Right kidney (tissue), 1 donor: ENCODE data around the gene SIX1.

Experiments
- DNase-seq: peaks from one replicate; pipeline ENCODE4 v3.0.0-alpha.2; 2016

The SIX1 gene

GRCh38 chr14:60642270-60643140 lies 6.8 kb downstream of the SIX1 start:
- peak; percentile 63 for DNase-seq

- DNase-seq: no peak
Measured at GRCh38 chr14:60641742-60642269, 7.5 kb downstream of the SIX1 start.

GRCh38 chr14:60640859-60641741 lies 8.2 kb downstream of the SIX1 start:
- DNase-seq: no peak

- no peak for DNase-seq
Measured at GRCh38 chr14:60639674-60640073, 9.6 kb downstream of the SIX1 start.

- DNase-seq: peak; percentile 88
Measured at GRCh38 chr14:60637479-60638315, 11.6 kb downstream of the SIX1 start.

GRCh38 chr14:60636879-60637478 lies 12.3 kb downstream of the SIX1 start:
- DNase-seq: no peak

- no peak for DNase-seq
Measured at GRCh38 chr14:60634153-60634552, 15.1 kb downstream of the SIX1 start.

GRCh38 chr14:60632777-60633176 lies 16.5 kb downstream of the SIX1 start:
- no peak for DNase-seq

- no peak for DNase-seq
Measured at GRCh38 chr14:60632257-60632656, 17.0 kb downstream of the SIX1 start.

GRCh38 chr14:60631842-60632241 lies 17.4 kb downstream of the SIX1 start:
- DNase-seq: no peak

GRCh38 chr14:60630129-60630528 lies 19.1 kb downstream of the SIX1 start:
- DNase-seq: no peak

GRCh38 chr14:60628892-60629291 lies 20.4 kb downstream of the SIX1 start:
- no peak for DNase-seq

- no peak for DNase-seq
Measured at GRCh38 chr14:60622917-60623257, 26.4 kb downstream of the SIX1 start.

- no peak for DNase-seq
Measured at GRCh38 chr14:60622210-60622916, 26.9 kb downstream of the SIX1 start.

GRCh38 chr14:60621386-60621785 lies 27.9 kb downstream of the SIX1 start:
- no peak for DNase-seq

- DNase-seq: no peak
Measured at GRCh38 chr14:60618241-60618640, 31.0 kb downstream of the SIX1 start.

GRCh38 chr14:60616461-60616959 lies 32.8 kb downstream of the SIX1 start:
- no peak for DNase-seq

- DNase-seq: no peak
Measured at GRCh38 chr14:60602291-60602690, 47.0 kb downstream of the SIX1 start.

GRCh38 chr14:60599727-60600126 lies 49.5 kb downstream of the SIX1 start:
- DNase-seq: no peak

- DNase-seq: no peak
Measured at GRCh38 chr14:60596139-60596538, 53.1 kb downstream of the SIX1 start.

- DNase-seq: no peak
Measured at GRCh38 chr14:60594062-60594461, 55.2 kb downstream of the SIX1 start.
